ENCODE measurements around the gene SH3BGRL3. TPM values are rescaled to one million over a fixed set of nuclear protein-coding genes. Genes with fewer than 3 reads are reported as not detected.
A peak's percentile ranks its signal among the peaks of the same experiment; 100 is the strongest.
"Not testable (repeated sequence)": the region's sequence is repeated elsewhere in the genome, so short reads cannot be mapped to it uniquely, and the experiment has no call there.

SH3BGRL3 gene
- total and polyA plus RNA-seq, 2 donors from 2014 or later, result 140 to 180 TPM

DNA sequence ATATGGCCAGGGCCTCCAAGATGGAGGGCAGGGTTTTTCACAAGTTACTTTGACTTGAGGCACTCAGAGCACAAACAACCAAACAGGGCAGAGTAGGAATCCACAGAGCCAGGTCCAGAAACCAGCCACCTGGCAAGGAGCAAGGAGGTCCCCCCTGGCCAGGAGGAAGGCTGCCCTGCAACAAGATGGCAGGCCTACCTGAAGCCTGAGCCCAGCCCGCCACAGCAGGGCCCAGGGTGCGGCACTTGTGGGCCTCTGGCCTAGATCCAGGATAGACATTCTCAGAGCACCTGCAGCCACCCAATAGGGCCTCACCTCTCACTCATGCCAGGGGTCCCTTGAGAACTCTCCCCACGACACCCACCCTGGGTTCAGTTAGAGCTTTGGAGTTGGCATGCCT lies 11.5 kb downstream of the SH3BGRL3 start:
- Histone ChIP-seq H3K9ac (ENCODE audit: low read length in 3 of 3) (no peak overlapping the region), H3K4me1 (ENCODE audit: control insufficient read depth in 2 of 3, insufficient read depth in 2 of 3, low read depth in 1 of 3, low read length in 3 of 3) (peaks cover 0 to 5% (median 0%) of the 10 kb centered on the region in 3 donors), H3K36me3 (ENCODE audit: control insufficient read depth in 2 of 3, insufficient read depth in 3 of 3, low read length in 3 of 3) (no peaks in the 10 kb centered on the region), H3K9me3 (ENCODE audit: control insufficient read depth in 2 of 3, insufficient read depth in 1 of 3, low read length in 3 of 3) (no peaks in the 10 kb centered on the region), H3K27ac (ENCODE audit: low read depth in 2 of 2, low read length in 2 of 2) (no peak overlapping the region), H3K27me3 (ENCODE audit: control insufficient read depth, insufficient read depth, low read length) (no peaks in the 10 kb centered on the region), H3K4me3 (ENCODE audit: low read length in 3 of 3) (no peak overlapping the region)
- FAIRE-seq (no peak), DNase-seq (peak in 1 of 5 donors; percentile 67)
- intact Hi-C loops (cut with DNase I), result no loop called here
- TF ChIP-seq, protein P1, sequence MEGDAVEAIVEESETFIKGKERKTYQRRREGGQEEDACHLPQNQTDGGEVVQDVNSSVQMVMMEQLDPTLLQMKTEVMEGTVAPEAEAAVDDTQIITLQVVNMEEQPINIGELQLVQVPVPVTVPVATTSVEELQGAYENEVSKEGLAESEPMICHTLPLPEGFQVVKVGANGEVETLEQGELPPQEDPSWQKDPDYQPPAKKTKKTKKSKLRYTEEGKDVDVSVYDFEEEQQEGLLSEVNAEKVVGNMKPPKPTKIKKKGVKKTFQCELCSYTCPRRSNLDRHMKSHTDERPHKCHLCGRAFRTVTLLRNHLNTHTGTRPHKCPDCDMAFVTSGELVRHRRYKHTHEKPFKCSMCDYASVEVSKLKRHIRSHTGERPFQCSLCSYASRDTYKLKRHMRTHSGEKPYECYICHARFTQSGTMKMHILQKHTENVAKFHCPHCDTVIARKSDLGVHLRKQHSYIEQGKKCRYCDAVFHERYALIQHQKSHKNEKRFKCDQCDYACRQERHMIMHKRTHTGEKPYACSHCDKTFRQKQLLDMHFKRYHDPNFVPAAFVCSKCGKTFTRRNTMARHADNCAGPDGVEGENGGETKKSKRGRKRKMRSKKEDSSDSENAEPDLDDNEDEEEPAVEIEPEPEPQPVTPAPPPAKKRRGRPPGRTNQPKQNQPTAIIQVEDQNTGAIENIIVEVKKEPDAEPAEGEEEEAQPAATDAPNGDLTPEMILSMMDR (IDR thresholded peaks at IDR 0.05; ENCODE audit: borderline replicate concordance, extremely low read depth, insufficient read depth), result no peak

DNA sequence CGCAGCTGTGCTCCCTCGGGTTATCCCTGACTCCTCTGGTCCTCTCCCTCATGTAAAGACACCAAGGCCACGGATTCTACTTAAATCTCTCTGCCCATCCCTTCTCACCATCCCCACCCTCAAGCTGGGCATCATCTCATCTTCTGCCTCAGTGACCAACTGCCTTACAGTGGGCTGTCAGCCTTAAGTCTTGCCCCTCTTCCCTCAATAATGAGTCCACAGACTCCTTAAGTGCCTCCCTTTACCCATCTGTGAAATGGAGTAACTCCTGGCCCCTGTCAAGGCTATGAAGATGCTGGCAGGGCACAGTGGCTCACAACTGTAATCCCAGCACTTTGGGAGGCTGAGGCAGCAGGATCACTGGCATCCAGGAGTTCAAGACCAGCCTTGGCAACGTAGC lies 12.1 kb downstream of the SH3BGRL3 start:
- DNase-seq, result no peak
- Histone ChIP-seq H3K9ac (ENCODE audit: low read length in 3 of 3) (no peak overlapping the region), H3K27ac (ENCODE audit: low read depth in 2 of 2, low read length in 2 of 2) (no peak overlapping the region), H3K36me3 (ENCODE audit: control insufficient read depth in 2 of 3, insufficient read depth in 3 of 3, low read length in 3 of 3) (no peaks in the 10 kb centered on the region), H3K4me1 (ENCODE audit: control insufficient read depth in 2 of 3, insufficient read depth in 2 of 3, low read depth in 1 of 3, low read length in 3 of 3) (peaks cover 0 to 5% (median 0%) of the 10 kb centered on the region in 3 donors), H3K4me3 (ENCODE audit: low read length in 3 of 3) (no peak overlapping the region), H3K9me3 (ENCODE audit: control insufficient read depth in 2 of 3, insufficient read depth in 1 of 3, low read length in 3 of 3) (no peaks in the 10 kb centered on the region), H3K27me3 (ENCODE audit: control insufficient read depth, insufficient read depth, low read length) (no peaks in the 10 kb centered on the region)
- FAIRE-seq, result no peak
- intact Hi-C loops (cut with DNase I), result no loop called here
- TF ChIP-seq, protein P1 (IDR thresholded peaks at IDR 0.05; ENCODE audit: borderline replicate concordance, extremely low read depth, insufficient read depth), result no peak

DNA sequence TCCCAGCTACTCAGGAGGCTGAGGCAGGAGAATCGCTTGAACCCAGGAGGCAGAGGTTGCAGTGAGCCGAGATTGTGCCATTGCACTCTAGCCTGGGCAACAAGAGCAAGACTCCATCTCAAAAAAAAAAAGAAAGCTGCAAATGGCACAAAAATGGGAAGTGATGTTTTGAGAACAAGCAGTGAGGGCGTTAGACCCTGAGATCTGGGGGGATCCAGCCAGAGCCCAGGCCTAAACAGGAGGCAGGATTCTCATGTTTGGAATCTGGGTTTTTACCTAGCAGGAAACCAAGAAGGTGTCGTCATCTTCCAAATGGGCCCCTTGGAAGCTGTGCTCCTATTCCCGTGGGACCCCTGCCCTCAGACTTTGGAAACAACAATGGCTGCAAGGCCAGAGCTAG lies 12.8 kb downstream of the SH3BGRL3 start:
- H3K9ac ChIP-seq (ENCODE audit: low read length in 3 of 3); H3K36me3 ChIP-seq (ENCODE audit: control insufficient read depth in 2 of 3, insufficient read depth in 3 of 3, low read length in 3 of 3); DNase-seq; H3K4me3 ChIP-seq (ENCODE audit: low read length in 3 of 3); H3K27me3 ChIP-seq (ENCODE audit: control insufficient read depth, insufficient read depth, low read length); H3K9me3 ChIP-seq (ENCODE audit: control insufficient read depth in 2 of 3, insufficient read depth in 1 of 3, low read length in 3 of 3); intact Hi-C loops (cut with DNase I); FAIRE-seq; H3K27ac ChIP-seq (ENCODE audit: low read depth in 2 of 2, low read length in 2 of 2); H3K4me1 ChIP-seq (ENCODE audit: control insufficient read depth in 2 of 3, insufficient read depth in 2 of 3, low read depth in 1 of 3, low read length in 3 of 3): not testable (repeated sequence)

DNA sequence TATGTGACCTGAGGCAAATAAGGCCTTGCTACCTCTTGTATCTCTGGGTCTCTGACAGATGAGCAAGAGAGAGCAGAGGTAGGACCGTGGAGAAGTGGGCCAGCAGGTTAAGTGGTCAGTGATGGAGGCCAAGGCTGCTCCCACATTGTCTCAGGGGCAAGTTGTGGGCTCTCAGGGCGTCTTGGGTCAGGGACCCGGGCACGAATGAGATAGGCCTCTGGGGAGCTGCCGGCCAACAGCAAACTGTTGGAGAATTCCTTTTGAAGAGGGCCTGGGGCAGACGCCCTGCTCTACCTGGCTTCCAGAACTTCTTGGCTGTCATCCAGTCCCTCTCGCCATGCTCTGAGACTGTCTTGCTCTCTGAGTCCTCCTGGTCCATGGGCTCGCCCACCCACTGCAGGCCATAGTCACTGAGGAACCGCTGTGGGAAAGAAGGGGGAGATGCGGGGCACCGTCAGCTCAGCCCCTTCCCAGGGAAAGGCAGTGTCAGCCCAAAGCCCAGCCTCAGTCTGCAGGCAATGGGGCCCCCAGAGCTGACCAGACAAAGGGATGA lies 14.1 kb downstream of the SH3BGRL3 start:
- Histone ChIP-seq H3K4me1 (ENCODE audit: control insufficient read depth in 2 of 3, insufficient read depth in 2 of 3, low read depth in 1 of 3, low read length in 3 of 3) (peaks cover 0 to 3% (median 0%) of the 10 kb centered on the region in 3 donors), H3K27me3 (ENCODE audit: control insufficient read depth, insufficient read depth, low read length) (no peaks in the 10 kb centered on the region), H3K4me3 (ENCODE audit: low read length in 3 of 3) (no peak overlapping the region), H3K27ac (ENCODE audit: low read depth in 2 of 2, low read length in 2 of 2) (no peak overlapping the region), H3K36me3 (ENCODE audit: control insufficient read depth in 2 of 3, insufficient read depth in 3 of 3, low read length in 3 of 3) (no peaks in the 10 kb centered on the region), H3K9ac (ENCODE audit: low read length in 3 of 3) (no peak overlapping the region), H3K9me3 (ENCODE audit: control insufficient read depth in 2 of 3, insufficient read depth in 1 of 3, low read length in 3 of 3) (no peaks in the 10 kb centered on the region)
- intact Hi-C loops (cut with DNase I), result no loop called here
- FAIRE-seq, result no peak
- TF ChIP-seq, protein P1 (IDR thresholded peaks at IDR 0.05; ENCODE audit: borderline replicate concordance, extremely low read depth, insufficient read depth), result no peak
- DNase-seq, result no peak
